ENCODE data around the gene REEP5.
"Not testable (repeated sequence)": the region's sequence is repeated elsewhere in the genome, so short reads cannot be mapped to it uniquely, and the experiment has no call there.

The REEP5 gene

GRCh38 chr5:112862085-112862484 lies 59.9 kb downstream of the REEP5 start:
- peak overlapping the region; percentile 98 for H3K4me3 ChIP-seq (ENCODE audit: low read depth, low read length)
- no peak for TF ChIP-seq CTCF (IDR thresholded peaks at IDR 0.05; ENCODE audit: insufficient read depth, low read length, missing control alignments)
- ChIA-PET POLR2A (no interaction called here), CTCF (interaction anchor here (1.2 kb wide), 1 partner anchor 61 kb away, joined by 3 read pairs; no protein-coding TSS in a partner anchor)
- DNase-seq (ENCODE audit: low read depth, low spot score) = no peak

GRCh38 chr5:112861638-112861985 lies 60.4 kb downstream of the REEP5 start:
- ChIA-PET POLR2A (interaction anchor here (1.0 to 1.2 kb wide), 2 partner anchors 12 to 63 kb away, joined by 3 to 4 read pairs; no protein-coding TSS in a partner anchor), CTCF (interaction anchor here (1.4 kb wide), 1 partner anchor 309 kb away, joined by 4 read pairs; no protein-coding TSS in a partner anchor)
- no peak for TF ChIP-seq CTCF (IDR thresholded peaks at IDR 0.05; ENCODE audit: insufficient read depth, low read length, missing control alignments)
- DNase-seq (ENCODE audit: low read depth, low spot score) = no peak
- H3K4me3 ChIP-seq (ENCODE audit: low read depth, low read length) = peak overlapping the region; percentile 98

GRCh38 chr5:112860929-112861637 lies 60.9 kb downstream of the REEP5 start, which contains the start of gene SRP19:
Gene SRP19 (plus strand): TSS chr5:112861287. CDS start chr5:112861377, 90 bp downstream.
- H3K4me3 ChIP-seq (ENCODE audit: low read depth, low read length) = peak within 1 kb of the TSS; percentile 98
- CTCF ChIA-PET = interaction anchor here (0.6 to 3.1 kb wide), 7 partner anchors 10 to 310 kb away, joined by 3 to 26 read pairs (median 3); no protein-coding TSS in a partner anchor
- no peak for TF ChIP-seq CTCF (IDR thresholded peaks at IDR 0.05; ENCODE audit: insufficient read depth, low read length, missing control alignments)

GRCh38 chr5:112860571-112860928 lies 61.5 kb downstream of the REEP5 start:
- CTCF ChIA-PET = interaction anchor here (0.6 to 3.1 kb wide), 7 partner anchors 9 to 309 kb away, joined by 3 to 26 read pairs (median 3); no protein-coding TSS in a partner anchor
- peak overlapping the region; percentile 98 for H3K4me3 ChIP-seq (ENCODE audit: low read depth, low read length)
- not testable (repeated sequence) for DNase-seq (ENCODE audit: low read depth, low spot score)
- POLR2A ChIA-PET = interaction anchor here (0.8 to 1.2 kb wide), 3 partner anchors 13 to 136 kb away, joined by 3 to 4 read pairs (median 3); no protein-coding TSS in a partner anchor

More at GRCh38 chr5:112860929-112861637, 60.9 kb downstream of the REEP5 start, which contains the start of gene SRP19:
- DNase-seq (ENCODE audit: low read depth, low spot score) = peak; percentile 89
- POLR2A ChIA-PET = interaction anchor here (0.8 to 1.2 kb wide), 3 partner anchors 13 to 135 kb away, joined by 3 to 4 read pairs (median 3); no protein-coding TSS in a partner anchor

GRCh38 chr5:112857866-112858265 lies 64.2 kb downstream of the REEP5 start:
- CTCF ChIA-PET = interaction anchor here (0.8 kb wide), 1 partner anchor 10 kb away, joined by 5 read pairs; no protein-coding TSS in a partner anchor
- TF ChIP-seq CTCF (IDR thresholded peaks at IDR 0.05; ENCODE audit: insufficient read depth, low read length, missing control alignments) = no peak

GRCh38 chr5:112854651-112855050 lies 67.4 kb downstream of the REEP5 start:
- TF ChIP-seq CTCF (IDR thresholded peaks at IDR 0.05; ENCODE audit: insufficient read depth, low read length, missing control alignments) = no peak
- no peak overlapping the region for H3K4me3 ChIP-seq (ENCODE audit: low read depth, low read length)
- CTCF ChIA-PET = interaction anchor here (0.7 kb wide), 1 partner anchor 13 kb away, joined by 4 read pairs; no protein-coding TSS in a partner anchor
- POLR2A ChIA-PET = no interaction called here
- no peak for DNase-seq (ENCODE audit: low read depth, low spot score)

More at GRCh38 chr5:112857866-112858265, 64.2 kb downstream of the REEP5 start:
- DNase-seq (ENCODE audit: low read depth, low spot score) = no peak
- H3K4me3 ChIP-seq (ENCODE audit: low read depth, low read length) = no peak overlapping the region
- POLR2A ChIA-PET = no interaction called here

Measured in AG04449 (cell line).